ENCODE results near the gene OPN1MW2.
"Not testable (repeated sequence)": the region's sequence is repeated elsewhere in the genome, so short reads cannot be mapped to it uniquely, and the experiment has no call there.

OPN1MW2 gene

GRCh38 chrX:154263072-154263471 lies 43.5 kb downstream of the OPN1MW2 start:
- H3K27me3 ChIP-seq (ENCODE audit: control insufficient read depth in 2 of 2, insufficient read depth in 2 of 2, low read length in 2 of 2); H3K4me3 ChIP-seq (ENCODE audit: low read length in 2 of 2); H3K27ac ChIP-seq (ENCODE audit: low read depth in 2 of 2, low read length in 2 of 2); H3K9ac ChIP-seq (ENCODE audit: low read depth in 1 of 2, low read length in 2 of 2); H3K9me3 ChIP-seq (ENCODE audit: control insufficient read depth in 2 of 2, low read length in 2 of 2); H3K36me3 ChIP-seq (ENCODE audit: control insufficient read depth in 2 of 2, insufficient read depth in 2 of 2, low read length in 2 of 2); H3K4me1 ChIP-seq (ENCODE audit: control insufficient read depth in 2 of 2, insufficient read depth in 2 of 2, low read length in 2 of 2): not testable (repeated sequence)

- H3K27ac ChIP-seq (ENCODE audit: low read depth in 2 of 2, low read length in 2 of 2); H3K36me3 ChIP-seq (ENCODE audit: control insufficient read depth in 2 of 2, insufficient read depth in 2 of 2, low read length in 2 of 2); H3K4me3 ChIP-seq (ENCODE audit: low read length in 2 of 2); H3K27me3 ChIP-seq (ENCODE audit: control insufficient read depth in 2 of 2, insufficient read depth in 2 of 2, low read length in 2 of 2); H3K9ac ChIP-seq (ENCODE audit: low read depth in 1 of 2, low read length in 2 of 2); H3K9me3 ChIP-seq (ENCODE audit: control insufficient read depth in 2 of 2, low read length in 2 of 2); H3K4me1 ChIP-seq (ENCODE audit: control insufficient read depth in 2 of 2, insufficient read depth in 2 of 2, low read length in 2 of 2): not testable (repeated sequence)
Observed at GRCh38 chrX:154269245-154269644, 49.7 kb downstream of the OPN1MW2 start.

Measured in mucosa of rectum (tissue), 2 donors.